GM23338 (cell line): Measurements from ENCODE around the gene FXYD6.

ENCODE experiments used
- CREB1 ChIP-seq: fragments of 250-450 bp; sonication (Bioruptor Pico); IDR thresholded peaks from 2 replicates; pipeline ENCODE4 v1.5.0; 2020; ENCODE audit warnings: low read depth, mild to moderate bottlenecking, moderate library complexity
- CTCF ChIP-seq, 2 experiments: fragments of 200-600 bp in 1 of 2; sonication (generic) in 1 of 2; conservative IDR thresholded peaks; 2 replicates each; pipeline versions ENCODE4 v1.5.1 to v1.6.1; 2016 to 2017; ENCODE audit warnings: antibody characterized with exemption in 2 of 2, low read depth in 2 of 2, mild to moderate bottlenecking in 2 of 2, moderate library complexity in 1 of 2
- ETS1 ChIP-seq: IDR thresholded peaks from 2 replicates; pipeline ENCODE4 v1.6.1; 2016; ENCODE audit warnings: antibody characterized with exemption
- EZH2 ChIP-seq: fragments of 200-600 bp; sonication (generic); IDR thresholded peaks from one replicate; pipeline ENCODE4 v1.8.0; 2017; ENCODE audit warnings: antibody characterized with exemption, mild to moderate bottlenecking, low read depth; ENCODE audit not compliant: unreplicated experiment
- EZH2phosphoT487 ChIP-seq: fragments of 200-600 bp; sonication (generic); IDR thresholded peaks from one replicate; pipeline ENCODE4 v1.8.1; 2018; ENCODE audit warnings: antibody characterized with exemption; ENCODE audit not compliant: unreplicated experiment
- JUNB ChIP-seq: IDR thresholded peaks from one replicate; pipeline ENCODE4 v1.6.1; 2016; ENCODE audit warnings: antibody characterized with exemption; ENCODE audit not compliant: unreplicated experiment
- NANOG ChIP-seq: IDR thresholded peaks from 2 replicates; pipeline ENCODE4 v1.6.1; 2016; ENCODE audit warnings: antibody characterized with exemption, borderline replicate concordance
- POLR2AphosphoS5 ChIP-seq: IDR thresholded peaks from 2 replicates; pipeline ENCODE4 v1.6.1; 2016; ENCODE audit warnings: antibody characterized with exemption, low read depth
- REST ChIP-seq: IDR thresholded peaks from one replicate; pipeline ENCODE4 v1.6.1; 2018; ENCODE audit warnings: antibody characterized with exemption; ENCODE audit not compliant: unreplicated experiment
- ZNF462 ChIP-seq: fragments of 250-450 bp; sonication (Bioruptor Pico); IDR thresholded peaks from 2 replicates; pipeline ENCODE4 v1.5.0; 2020; ENCODE audit warnings: mild to moderate bottlenecking, moderate library complexity

GRCh38 chr11:117840881-117841550 lies 35.4 kb downstream of the FXYD6 start:
- no peak for TF ChIP-seq CTCF (conservative IDR thresholded peaks at IDR 0.05; ENCODE audit: low read depth in 2 of 2)
- no peak for TF ChIP-seq EZH2
- no peak for TF ChIP-seq CREB1
- no peak for TF ChIP-seq ETS1
- no peak for TF ChIP-seq POLR2AphosphoS5
- TF ChIP-seq EZH2phosphoT487, result no peak
- no peak for TF ChIP-seq REST
- no peak for TF ChIP-seq JUNB
- TF ChIP-seq NANOG, result no peak
- no peak for TF ChIP-seq ZNF462 (CRISPR knock-in tag)
